T-helper 22 cell (primary cell): ENCODE measurements around the gene NT5C2.
"Not testable (repeated sequence)": the region's sequence is repeated elsewhere in the genome, so short reads cannot be mapped to it uniquely, and the experiment has no call there.

Experiments
- DNase-seq: peaks from one replicate; pipeline ENCODE4 v3.0.0-alpha.2; 2020; ENCODE audit warnings: low read depth

NT5C2 gene

GRCh38 chr10:103163766-103164403 lies 29.2 kb downstream of the NT5C2 start:
- not testable (repeated sequence) for DNase-seq

- no peak for DNase-seq
Observed at GRCh38 chr10:103157246-103157645, 35.8 kb downstream of the NT5C2 start.

- DNase-seq: no peak
Observed at GRCh38 chr10:103155471-103156085, 37.5 kb downstream of the NT5C2 start.

GRCh38 chr10:103154521-103155299 lies 38.4 kb downstream of the NT5C2 start:
- no peak for DNase-seq

GRCh38 chr10:103153302-103154197 lies 39.5 kb downstream of the NT5C2 start:
- no peak for DNase-seq

GRCh38 chr10:103149991-103150622 lies 43.0 kb downstream of the NT5C2 start:
- no peak for DNase-seq

GRCh38 chr10:103147645-103148044 lies 45.4 kb downstream of the NT5C2 start:
- DNase-seq: no peak

- no peak for DNase-seq
Observed at GRCh38 chr10:103145860-103146466, 47.1 kb downstream of the NT5C2 start.

GRCh38 chr10:103145046-103145445 lies 48.0 kb downstream of the NT5C2 start:
- no peak for DNase-seq

- no peak for DNase-seq
Observed at GRCh38 chr10:103144041-103144440, 49.0 kb downstream of the NT5C2 start.

GRCh38 chr10:103143641-103144040 lies 49.4 kb downstream of the NT5C2 start:
- not testable (repeated sequence) for DNase-seq

- DNase-seq: no peak
Observed at GRCh38 chr10:103141950-103142349, 51.1 kb downstream of the NT5C2 start.

- no peak for DNase-seq
Observed at GRCh38 chr10:103140469-103140868, 52.6 kb downstream of the NT5C2 start.

GRCh38 chr10:103139803-103140202 lies 53.3 kb downstream of the NT5C2 start:
- DNase-seq: no peak

- DNase-seq: not testable (repeated sequence)
Observed at GRCh38 chr10:103135168-103135567, 57.9 kb downstream of the NT5C2 start.

- DNase-seq: no peak
Observed at GRCh38 chr10:103130910-103131309, 62.2 kb downstream of the NT5C2 start.

GRCh38 chr10:103130180-103130579 lies 62.9 kb downstream of the NT5C2 start:
- DNase-seq: not testable (repeated sequence)

GRCh38 chr10:103127241-103127640 lies 65.8 kb downstream of the NT5C2 start:
- DNase-seq: no peak

GRCh38 chr10:103125323-103126267 lies 67.5 kb downstream of the NT5C2 start:
- DNase-seq: no peak
